Common myeloid progenitor, CD34-positive (primary cell): ENCODE results near the gene COPB2. TPM values are rescaled to one million over a fixed set of nuclear protein-coding genes. Genes with fewer than 3 reads are reported as not detected.
A peak's percentile ranks its signal among the peaks of the same experiment; 100 is the strongest.

Experiments
- CTCF ChIA-PET: fragments of 350-600 bp; sonication (Branson Sonifier 250); formaldehyde crosslinking; loops from one replicate; lab custom pipeline; 2021; ENCODE audit warnings: antibody characterized with exemption; lab: Charles Lee
- POLR2A ChIA-PET: fragments of 350-600 bp; sonication (Branson Sonifier 250); formaldehyde crosslinking; loops from one replicate; lab custom pipeline; 2021; ENCODE audit warnings: antibody characterized with exemption; lab: Charles Lee
- DNase-seq, 3 donors: peaks; one replicate each; pipeline versions ENCODE4 v3.0.0 to v3.0.0-alpha.2; 2013
- H3K27ac ChIP-seq, 2 experiments: 1 replicate in 1 of 2; 2 replicates in 1 of 2; pipeline ENCODE4 v1.7.0; 2013; ENCODE audit warnings: inconsistent platforms in 2 of 2, low read length in 2 of 2, mild to moderate bottlenecking in 2 of 2, low read depth in 1 of 2, moderate library complexity in 1 of 2; ENCODE audit not compliant: severe bottlenecking in 2 of 2, insufficient read depth in 1 of 2, poor library complexity in 1 of 2
- H3K27me3 ChIP-seq, 5 experiments: replicated peaks in 2 of 5; 1 replicate in 3 of 5; 2 replicates in 2 of 5; pipeline versions ENCODE4 v1.6.1 to v1.7.0; 2013; ENCODE audit warnings: low read length in 4 of 5, mild to moderate bottlenecking in 2 of 5, moderate library complexity in 2 of 5, inconsistent platforms in 1 of 5; ENCODE audit not compliant: insufficient read depth in 5 of 5, control insufficient read depth in 4 of 5
- H3K36me3 ChIP-seq, 4 experiments: 1 replicate in 2 of 4; 2 replicates in 2 of 4; pipeline versions ENCODE4 v1.6.1 to v1.7.0; 2013; ENCODE audit warnings: low read length in 3 of 4, control low read depth in 1 of 4, mild to moderate bottlenecking in 1 of 4; ENCODE audit not compliant: control insufficient read depth in 4 of 4, insufficient read depth in 4 of 4
- H3K4me1 ChIP-seq, 4 experiments: 1 replicate in 3 of 4; 2 replicates in 1 of 4; pipeline versions ENCODE4 v1.6.1 to v1.7.1; 2013; ENCODE audit warnings: low read length in 3 of 4, mild to moderate bottlenecking in 3 of 4, control low read depth in 1 of 4, inconsistent platforms in 1 of 4, moderate library complexity in 1 of 4; ENCODE audit not compliant: control insufficient read depth in 4 of 4, insufficient read depth in 4 of 4; ENCODE audit errors: control extremely low read depth in 1 of 4
- H3K4me3 ChIP-seq, 7 experiments: 1 replicate in 4 of 7; 2 replicates in 3 of 7; pipeline versions ENCODE4 v1.5.1 to v1.7.0; 2013; ENCODE audit warnings: mild to moderate bottlenecking in 7 of 7, low read length in 6 of 7, moderate library complexity in 6 of 7, inconsistent platforms in 2 of 7, low read depth in 2 of 7, control low read depth in 1 of 7; ENCODE audit not compliant: insufficient read depth in 4 of 7, control insufficient read depth in 1 of 7; ENCODE audit errors: extremely low read depth in 1 of 7
- H3K9me3 ChIP-seq, 5 experiments: 1 replicate in 4 of 5; 2 replicates in 1 of 5; pipeline versions ENCODE4 v1.6.1 to v1.7.1; 2013; ENCODE audit warnings: low read length in 4 of 5, mild to moderate bottlenecking in 2 of 5, inconsistent platforms in 1 of 5, low read depth in 1 of 5, moderate library complexity in 1 of 5; ENCODE audit not compliant: control insufficient read depth in 4 of 5, insufficient read depth in 2 of 5; ENCODE audit errors: control extremely low read depth in 1 of 5
- WGBS: methylation state at CpG from one replicate; pipeline ENCODE4 v1.1.5; 2013; ENCODE audit not compliant: insufficient coverage; 5-methylcytosine and 5-hydroxymethylcytosine counted together
- polyA plus RNA-seq: library from polyadenylated mRNA; unstranded; fragments of 120-200 nt; gene quantifications from one replicate; pipeline ENCODE4 v1.2.1, GENCODE V29; 2013

The COPB2 gene
- polyA plus RNA-seq, result 61.2 TPM

GRCh38 chr3:139389552-139390368 is at the start of gene COPB2:
TSS of gene COPB2 (minus strand) at chr3:139389647. CDS start at chr3:139389550, 97 bp downstream.
- H3K27me3 ChIP-seq, result no peaks in the 10 kb centered on the region
- no peaks in the 10 kb centered on the region for H3K36me3 ChIP-seq
- 0% methylated on average over 43 of the region's 52 CpGs for WGBS
- H3K27ac ChIP-seq, result peak within 1 kb of the TSS; percentile 99 to 100
- ChIA-PET CTCF (interaction anchor here (0.7 to 1.2 kb wide), 4 partner anchors 9 to 44 kb away, joined by 3 to 4 read pairs (median 3); no protein-coding TSS in a partner anchor), POLR2A (interaction anchor here (1.2 kb wide), 1 partner anchor 46 kb away, joined by 3 read pairs; the partner anchor contains the start of gene MRPS22)
- H3K9me3 ChIP-seq, result no peaks in the 10 kb centered on the region
- peak; percentile 98 to 99 (median 98) for DNase-seq
- peaks cover 6 to 30% (median 23%) of the 10 kb centered on the region in 4 experiments for H3K4me1 ChIP-seq
- H3K4me3 ChIP-seq, result peak within 1 kb of the TSS; percentile 59 to 99 (median 96)

GRCh38 chr3:139434764-139435307 is 45.4 kb upstream of the COPB2 start:
- Histone ChIP-seq H3K27me3 (no peaks in the 10 kb centered on the region), H3K4me1 (no peaks in the 10 kb centered on the region), H3K9me3 (no peaks in the 10 kb centered on the region), H3K36me3 (no peaks in the 10 kb centered on the region), H3K4me3 (no peak overlapping the region), H3K27ac (no peak overlapping the region)
- 100% methylated on average over 6 of the region's 6 CpGs for WGBS
- ChIA-PET POLR2A (no interaction called here), CTCF (interaction anchor here (1.2 to 1.3 kb wide), 2 partner anchors 8 to 10 kb away, joined by 4 read pairs; no protein-coding TSS in a partner anchor)
- no peak for DNase-seq

- H3K27me3 ChIP-seq, result no peaks in the 10 kb centered on the region
- no peak for DNase-seq
- H3K27ac ChIP-seq, result no peak overlapping the region
- H3K9me3 ChIP-seq, result no peaks in the 10 kb centered on the region
- CTCF ChIA-PET, result interaction anchor here (1.2 to 1.3 kb wide), 2 partner anchors 8 to 9 kb away, joined by 4 read pairs; no protein-coding TSS in a partner anchor
- H3K4me3 ChIP-seq, result no peak overlapping the region
- no peaks in the 10 kb centered on the region for H3K4me1 ChIP-seq
- POLR2A ChIA-PET, result no interaction called here
- WGBS, result 80% methylated on average over 1 of the region's 1 CpG
- no peaks in the 10 kb centered on the region for H3K36me3 ChIP-seq
These were observed 44.8 kb upstream of the COPB2 start for GRCh38 chr3:139434228-139434627.

- ChIA-PET POLR2A (no interaction called here), CTCF (no interaction called here)
- no peak overlapping the region for H3K27ac ChIP-seq
- H3K9me3 ChIP-seq, result no peaks in the 10 kb centered on the region
- no peak overlapping the region for H3K4me3 ChIP-seq
- no peak for DNase-seq
- H3K27me3 ChIP-seq, result no peaks in the 10 kb centered on the region
- H3K36me3 ChIP-seq, result no peaks in the 10 kb centered on the region
- H3K4me1 ChIP-seq, result no peaks in the 10 kb centered on the region
- no CpG with 5 or more reads among the region's 1 CpG for WGBS
These were observed 43.6 kb upstream of the COPB2 start for GRCh38 chr3:139433089-139433488.

- Histone ChIP-seq H3K27me3 (no peaks in the 10 kb centered on the region), H3K9me3 (no peaks in the 10 kb centered on the region), H3K4me1 (no peaks in the 10 kb centered on the region), H3K27ac (no peak overlapping the region), H3K36me3 (peaks cover 0 to 2% (median 0%) of the 10 kb centered on the region in 4 experiments), H3K4me3 (no peak overlapping the region)
- no peak for DNase-seq
- ChIA-PET POLR2A (no interaction called here), CTCF (no interaction called here)
These were observed 41.0 kb upstream of the COPB2 start for GRCh38 chr3:139430493-139430892.

GRCh38 chr3:139427283-139428060 is 38.0 kb upstream of the COPB2 start:
- DNase-seq, result peak; percentile 58 to 78 (median 73)

More at GRCh38 chr3:139427283-139428060, 38.0 kb upstream of the COPB2 start:
- Histone ChIP-seq H3K9me3 (no peaks in the 10 kb centered on the region), H3K4me1 (no peaks in the 10 kb centered on the region), H3K4me3 (no peak overlapping the region), H3K27me3 (no peaks in the 10 kb centered on the region), H3K36me3 (peaks cover 0 to 11% (median 4%) of the 10 kb centered on the region in 4 experiments), H3K27ac (no peak overlapping the region)
- ChIA-PET POLR2A (interaction anchor here (0.6 kb wide), 1 partner anchor 488 kb away, joined by 3 read pairs; no protein-coding TSS in a partner anchor), CTCF (interaction anchor here (0.5 to 2.0 kb wide), 15 partner anchors 7 to 1437 kb away, joined by 3 to 9 read pairs (median 3); partner anchors contain the start of genes CLSTN2 and COPB2)
- 33% methylated on average over 3 of the region's 7 CpGs for WGBS
